Adrenal gland (tissue), 12 donors: ENCODE results near the gene RIPOR2. TPM values are rescaled to one million over a fixed set of nuclear protein-coding genes. Genes with fewer than 3 reads are reported as not detected.
"Not testable (repeated sequence)": the region's sequence is repeated elsewhere in the genome, so short reads cannot be mapped to it uniquely, and the experiment has no call there.

Experiments
- DNase-seq, 7 donors: peaks; one replicate each; pipeline ENCODE4 v3.0.0-alpha.2; 2019 to 2020
- H3K27ac ChIP-seq, 5 donors: fragments of 200-600 bp; sonication (generic) in 4 of 5; 1 replicate in 3 of 5; 2 replicates in 2 of 5; pipeline versions ENCODE4 v1.5.1 to v1.8.0; 2016 to 2020; ENCODE audit warnings: mild to moderate bottlenecking in 1 of 5
- H3K27me3 ChIP-seq: fragments of 200-600 bp; 2 replicates; pipeline ENCODE4 v1.8.0; 2021
- H3K36me3 ChIP-seq, 2 donors: fragments of 200-600 bp; replicated peaks in 1 of 2; 1 replicate in 1 of 2; 2 replicates in 1 of 2; pipeline versions ENCODE4 v1.5.1 to v1.8.0; 2018 to 2022
- H3K4me1 ChIP-seq, 2 donors: fragments of 200-600 bp; replicated peaks in 1 of 2; 1 replicate in 1 of 2; 2 replicates in 1 of 2; pipeline versions ENCODE4 v1.5.1 to v1.8.0; 2018 to 2021
- H3K4me3 ChIP-seq, 4 donors: fragments of 200-600 bp; sonication (generic) in 3 of 4; one replicate each; pipeline ENCODE4 v1.5.1; 2016 to 2018
- H3K9me3 ChIP-seq, 3 donors: fragments of 200-600 bp; sonication (generic) in 1 of 3; replicated peaks in 1 of 3; 1 replicate in 2 of 3; 2 replicates in 1 of 3; pipeline versions ENCODE4 v1.5.1 to v1.8.0; 2016 to 2021
- CTCF ChIP-seq, 6 experiments: fragments of 450-650 bp in 4 of 6; fragments of 200-600 bp in 2 of 6; sonication (generic) in 1 of 6; IDR thresholded peaks; 1 replicate in 5 of 6; 2 replicates in 1 of 6; pipeline versions ENCODE4 v1.5.1 to v1.8.0; 2016 to 2021; ENCODE audit warnings: antibody characterized with exemption in 6 of 6, mild to moderate bottlenecking in 2 of 6, moderate library complexity in 1 of 6
- POLR2A ChIP-seq, 2 donors: fragments of 450-650 bp; IDR thresholded peaks; one replicate each; pipeline ENCODE4 v1.6.1; 2017; ENCODE audit warnings: antibody characterized with exemption in 2 of 2, mild to moderate bottlenecking in 2 of 2, moderate library complexity in 1 of 2
- WGBS, 4 donors: extraction: QIAGEN DNeasy Blood & Tissue Kit in 2 of 4; methylation state at CpG; one replicate each; pipeline versions ENCODE4 v1.1.5 to v1.1.7; 2013 to 2017; 5-methylcytosine and 5-hydroxymethylcytosine counted together
- intact Hi-C, 2 donors: fragments of 100-400 bp; cut with DNase I; formaldehyde crosslinking; loops; one replicate each; pipeline versions ENCODE4 v1.14.1 to v1.15.0; 2022 to 2023
- polyA plus RNA-seq, 3 donors: library from polyadenylated mRNA; stranded (reverse); fragments of 200-250 nt in 2 of 3; fragments of 350-450 nt in 1 of 3; fragmentation: Illumina TruSeq in 1 of 3; extraction: RNeasy Lipid Tissue Mini Kit (QIAGEN cat#74804) in 1 of 3; gene quantifications; one replicate each; pipeline ENCODE4 v1.2.3, GENCODE V29; 2013 to 2014
- total RNA-seq, 9 donors: library from RNA; depleted of rRNA in 4 of 9; stranded (reverse); fragments of >200 nt in 4 of 9; fragments of 120-200 nt in 1 of 9; fragmentation: NEBNext Ultra II Directional in 1 of 9; extraction: Animal tissue kit (Norgen Biotek cat#: 25700) in 1 of 9; gene quantifications; one replicate each; pipeline versions ENCODE4 v1.1.0 to v1.2.4, GENCODE V29; 2013 to 2023
- donor health status: healthy with polysubstance abuse.
- donor health status: Bipolar disorder and iron deficiency.
- donor health status: DM: yes; HTN: yes; CAD: no.
- donor health status: DM: no; HTN: no; CAD: no.
- donor health status: DM: no; HTN: no; CAD: no.
- donor health status: DM: yes; HTN: yes; CAD: no.

The RIPOR2 gene
- total and polyA plus RNA-seq, 12 donors = 1.7 to 16.2 (median 3.9) TPM

GRCh38 chr6:24927985-24928745 lies 7.6 kb downstream of the RIPOR2 start:
- intact Hi-C loops = no loop called here
- Histone ChIP-seq H3K4me3 (no peak overlapping the region), H3K36me3 (no peaks in the 10 kb centered on the region), H3K27me3 (no peaks in the 10 kb centered on the region), H3K27ac (no peak overlapping the region), H3K9me3 (no peaks in the 10 kb centered on the region), H3K4me1 (no peaks in the 10 kb centered on the region)
- WGBS, 4 donors = 66 to 70% (median 69%) methylated on average over 6 of the region's 6 CpGs
- no peak for TF ChIP-seq CTCF (IDR thresholded peaks at IDR 0.05)
- no peak for TF ChIP-seq POLR2A (IDR thresholded peaks at IDR 0.05)
- no peak for DNase-seq

DNA sequence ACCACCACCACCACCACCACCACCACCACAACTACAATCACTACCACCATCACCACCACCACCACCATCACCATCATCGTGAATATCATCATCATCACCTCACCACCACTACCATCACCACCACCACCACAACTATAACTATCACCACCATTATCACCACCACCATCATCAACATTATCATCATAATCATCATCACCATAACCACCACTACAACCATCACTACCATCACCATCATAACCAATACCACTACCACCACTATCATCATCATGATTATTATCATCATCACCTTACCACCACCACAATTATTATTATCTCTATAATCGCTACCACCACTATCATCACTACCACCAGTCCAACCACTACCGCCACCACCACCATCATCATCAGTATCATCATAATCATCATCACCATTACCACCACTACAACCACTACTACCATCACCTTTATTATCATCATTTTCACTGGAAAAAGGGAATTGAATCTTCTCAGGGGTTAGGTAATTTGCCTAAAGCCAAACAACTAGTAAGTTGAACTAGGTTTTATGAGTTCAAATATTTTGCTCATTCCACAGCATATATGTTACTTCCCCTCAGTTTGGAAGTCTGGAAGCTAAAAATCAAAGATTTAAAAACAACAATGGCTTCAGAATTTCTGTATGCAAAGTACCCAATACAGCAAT lies 8.3 kb downstream of the RIPOR2 start:
- Histone ChIP-seq H3K36me3 (no peaks in the 10 kb centered on the region), H3K4me3 (no peak overlapping the region), H3K27me3 (no peaks in the 10 kb centered on the region), H3K27ac (no peak overlapping the region), H3K4me1 (no peaks in the 10 kb centered on the region), H3K9me3 (no peaks in the 10 kb centered on the region)
- 90 to 94% (median 93%) methylated on average over 3 of the region's 3 CpGs for WGBS, 4 donors
- no peak for TF ChIP-seq POLR2A (IDR thresholded peaks at IDR 0.05)
- no peak for TF ChIP-seq CTCF (IDR thresholded peaks at IDR 0.05)
- DNase-seq = no peak
- intact Hi-C loops = no loop called here

GRCh38 chr6:24926647-24927046 lies 9.1 kb downstream of the RIPOR2 start:
- H3K4me1 ChIP-seq, H3K4me3 ChIP-seq, H3K27me3 ChIP-seq, H3K27ac ChIP-seq, H3K36me3 ChIP-seq, DNase-seq, H3K9me3 ChIP-seq, intact Hi-C loops: not testable (repeated sequence)
- 72 to 89% (median 86%) methylated on average over 3 of the region's 3 CpGs for WGBS, 4 donors

- intact Hi-C loops = no loop called here
These were observed 9.6 kb downstream of the RIPOR2 start for GRCh38 chr6:24926192-24926591.

More at GRCh38 chr6:24926192-24926591, 9.6 kb downstream of the RIPOR2 start:
- H3K4me3 ChIP-seq = no peak overlapping the region
- H3K36me3 ChIP-seq = no peaks in the 10 kb centered on the region
- no peaks in the 10 kb centered on the region for H3K9me3 ChIP-seq
- 58 to 65% (median 59%) methylated on average over 3 of the region's 3 CpGs for WGBS, 4 donors
- TF ChIP-seq POLR2A (IDR thresholded peaks at IDR 0.05) (no peak), CTCF (IDR thresholded peaks at IDR 0.05) (no peak)
- DNase-seq = no peak
- H3K4me1 ChIP-seq = no peaks in the 10 kb centered on the region
- no peaks in the 10 kb centered on the region for H3K27me3 ChIP-seq
- no peak overlapping the region for H3K27ac ChIP-seq
